ENCODE measurements around the gene GLIS1.
A peak's percentile ranks its signal among the peaks of the same experiment; 100 is the strongest.
"Not testable (repeated sequence)": the region's sequence is repeated elsewhere in the genome, so short reads cannot be mapped to it uniquely, and the experiment has no call there.

GLIS1 gene

GRCh38 chr1:53648516-53648915 lies 90.4 kb downstream of the GLIS1 start:
- no peak for DNase-seq

- not testable (repeated sequence) for DNase-seq
Observed at GRCh38 chr1:53647915-53648314, 91.0 kb downstream of the GLIS1 start.

- no peak for DNase-seq
Observed at GRCh38 chr1:53646732-53647131, 92.2 kb downstream of the GLIS1 start.

- no peak for DNase-seq
Observed at GRCh38 chr1:53645690-53646078, 93.3 kb downstream of the GLIS1 start.

GRCh38 chr1:53644909-53645689 lies 93.9 kb downstream of the GLIS1 start:
- DNase-seq: no peak

GRCh38 chr1:53644496-53644895 lies 94.5 kb downstream of the GLIS1 start:
- DNase-seq: no peak

GRCh38 chr1:53643881-53644390 lies 95.0 kb downstream of the GLIS1 start:
- DNase-seq: no peak

- DNase-seq: no peak
Observed at GRCh38 chr1:53643041-53643880, 95.7 kb downstream of the GLIS1 start.

- DNase-seq: no peak
Observed at GRCh38 chr1:53642607-53643006, 96.4 kb downstream of the GLIS1 start.

- DNase-seq: no peak
Observed at GRCh38 chr1:53642215-53642555, 96.8 kb downstream of the GLIS1 start.

GRCh38 chr1:53641481-53642214 lies 97.3 kb downstream of the GLIS1 start:
- DNase-seq: no peak

GRCh38 chr1:53640701-53641075 lies 98.3 kb downstream of the GLIS1 start:
- no peak for DNase-seq

GRCh38 chr1:53639996-53640700 lies 98.8 kb downstream of the GLIS1 start:
- DNase-seq: no peak

GRCh38 chr1:53639251-53639763 lies 99.7 kb downstream of the GLIS1 start:
- DNase-seq: peak in 1 of 2 experiments; percentile 11

GRCh38 chr1:53638360-53639035 lies 100.5 kb downstream of the GLIS1 start:
- DNase-seq: no peak

GRCh38 chr1:53637511-53638359 lies 101.2 kb downstream of the GLIS1 start:
- DNase-seq: no peak

- DNase-seq: no peak
Observed at GRCh38 chr1:53636621-53637171, 102.3 kb downstream of the GLIS1 start.

- no peak for DNase-seq
Observed at GRCh38 chr1:53634571-53634979, 104.4 kb downstream of the GLIS1 start.

GRCh38 chr1:53633073-53633704 lies 105.8 kb downstream of the GLIS1 start:
- DNase-seq: no peak
